ENCODE results near the gene ATP6V0B.

GRCh38 chr1:43995984-43996732 lies 21.4 kb downstream of the ATP6V0B start:
- TF ChIP-seq, protein P1, sequence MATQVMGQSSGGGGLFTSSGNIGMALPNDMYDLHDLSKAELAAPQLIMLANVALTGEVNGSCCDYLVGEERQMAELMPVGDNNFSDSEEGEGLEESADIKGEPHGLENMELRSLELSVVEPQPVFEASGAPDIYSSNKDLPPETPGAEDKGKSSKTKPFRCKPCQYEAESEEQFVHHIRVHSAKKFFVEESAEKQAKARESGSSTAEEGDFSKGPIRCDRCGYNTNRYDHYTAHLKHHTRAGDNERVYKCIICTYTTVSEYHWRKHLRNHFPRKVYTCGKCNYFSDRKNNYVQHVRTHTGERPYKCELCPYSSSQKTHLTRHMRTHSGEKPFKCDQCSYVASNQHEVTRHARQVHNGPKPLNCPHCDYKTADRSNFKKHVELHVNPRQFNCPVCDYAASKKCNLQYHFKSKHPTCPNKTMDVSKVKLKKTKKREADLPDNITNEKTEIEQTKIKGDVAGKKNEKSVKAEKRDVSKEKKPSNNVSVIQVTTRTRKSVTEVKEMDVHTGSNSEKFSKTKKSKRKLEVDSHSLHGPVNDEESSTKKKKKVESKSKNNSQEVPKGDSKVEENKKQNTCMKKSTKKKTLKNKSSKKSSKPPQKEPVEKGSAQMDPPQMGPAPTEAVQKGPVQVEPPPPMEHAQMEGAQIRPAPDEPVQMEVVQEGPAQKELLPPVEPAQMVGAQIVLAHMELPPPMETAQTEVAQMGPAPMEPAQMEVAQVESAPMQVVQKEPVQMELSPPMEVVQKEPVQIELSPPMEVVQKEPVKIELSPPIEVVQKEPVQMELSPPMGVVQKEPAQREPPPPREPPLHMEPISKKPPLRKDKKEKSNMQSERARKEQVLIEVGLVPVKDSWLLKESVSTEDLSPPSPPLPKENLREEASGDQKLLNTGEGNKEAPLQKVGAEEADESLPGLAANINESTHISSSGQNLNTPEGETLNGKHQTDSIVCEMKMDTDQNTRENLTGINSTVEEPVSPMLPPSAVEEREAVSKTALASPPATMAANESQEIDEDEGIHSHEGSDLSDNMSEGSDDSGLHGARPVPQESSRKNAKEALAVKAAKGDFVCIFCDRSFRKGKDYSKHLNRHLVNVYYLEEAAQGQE (IDR thresholded peaks at IDR 0.05; ENCODE audit: borderline replicate concordance) = no peak
- TF ChIP-seq, protein P2, sequence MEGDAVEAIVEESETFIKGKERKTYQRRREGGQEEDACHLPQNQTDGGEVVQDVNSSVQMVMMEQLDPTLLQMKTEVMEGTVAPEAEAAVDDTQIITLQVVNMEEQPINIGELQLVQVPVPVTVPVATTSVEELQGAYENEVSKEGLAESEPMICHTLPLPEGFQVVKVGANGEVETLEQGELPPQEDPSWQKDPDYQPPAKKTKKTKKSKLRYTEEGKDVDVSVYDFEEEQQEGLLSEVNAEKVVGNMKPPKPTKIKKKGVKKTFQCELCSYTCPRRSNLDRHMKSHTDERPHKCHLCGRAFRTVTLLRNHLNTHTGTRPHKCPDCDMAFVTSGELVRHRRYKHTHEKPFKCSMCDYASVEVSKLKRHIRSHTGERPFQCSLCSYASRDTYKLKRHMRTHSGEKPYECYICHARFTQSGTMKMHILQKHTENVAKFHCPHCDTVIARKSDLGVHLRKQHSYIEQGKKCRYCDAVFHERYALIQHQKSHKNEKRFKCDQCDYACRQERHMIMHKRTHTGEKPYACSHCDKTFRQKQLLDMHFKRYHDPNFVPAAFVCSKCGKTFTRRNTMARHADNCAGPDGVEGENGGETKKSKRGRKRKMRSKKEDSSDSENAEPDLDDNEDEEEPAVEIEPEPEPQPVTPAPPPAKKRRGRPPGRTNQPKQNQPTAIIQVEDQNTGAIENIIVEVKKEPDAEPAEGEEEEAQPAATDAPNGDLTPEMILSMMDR (IDR thresholded peaks at IDR 0.05; ENCODE audit: poor library complexity, severe bottlenecking) = no peak
- TF ChIP-seq EZH2 (IDR thresholded peaks at IDR 0.05; ENCODE audit: borderline replicate concordance, insufficient read depth, low read length, poor library complexity, severe bottlenecking) (no peak), EP300 (conservative IDR thresholded peaks at IDR 0.05; ENCODE audit: poor library complexity, severe bottlenecking) (no peak), MXI1 (conservative IDR thresholded peaks at IDR 0.05; ENCODE audit: poor library complexity, severe bottlenecking) (no peak), RAD21 (conservative IDR thresholded peaks at IDR 0.05) (no peak), SMC3 (conservative IDR thresholded peaks at IDR 0.05; ENCODE audit: poor library complexity) (no peak)

All from neural cell (in vitro differentiated cells).